Myocyte (in vitro differentiated cells): ENCODE measurements around the gene FAXDC2. TPM values are rescaled to one million over a fixed set of nuclear protein-coding genes. Genes with fewer than 3 reads are reported as not detected.

Source experiments
- DNase-seq: peaks from one replicate; pipeline ENCODE4 v3.0.0-alpha.2; 2012; ENCODE audit warnings: low read depth
- total RNA-seq: library from RNA; depleted of rRNA; stranded (reverse); fragments of >200 nt; gene quantifications from 2 replicates; pipeline ENCODE4 v1.2.3, GENCODE V29; 2014

Gene FAXDC2
- total RNA-seq, 1 donor from 2014 or later = 11.6 TPM

DNA sequence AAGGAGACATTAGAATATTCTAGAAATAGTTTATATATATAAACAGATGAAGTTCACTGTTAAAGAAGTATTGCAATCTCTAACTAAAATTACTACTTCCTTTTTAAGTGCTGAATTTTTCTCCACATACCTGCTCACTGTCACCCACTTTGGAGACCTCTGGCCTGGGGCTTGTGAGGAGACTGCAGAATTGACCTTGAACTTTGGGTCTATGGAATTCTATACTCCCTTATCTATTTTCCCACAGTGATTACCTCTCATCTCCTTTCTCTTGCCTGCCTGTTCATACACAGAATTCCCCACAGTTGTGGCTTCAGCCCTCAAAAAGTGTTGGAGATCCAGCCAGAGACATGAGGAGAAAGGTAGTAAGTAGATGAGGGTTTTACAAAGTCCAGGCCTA lies 49.8 kb downstream of the FAXDC2 start:
- no peak for DNase-seq

DNA sequence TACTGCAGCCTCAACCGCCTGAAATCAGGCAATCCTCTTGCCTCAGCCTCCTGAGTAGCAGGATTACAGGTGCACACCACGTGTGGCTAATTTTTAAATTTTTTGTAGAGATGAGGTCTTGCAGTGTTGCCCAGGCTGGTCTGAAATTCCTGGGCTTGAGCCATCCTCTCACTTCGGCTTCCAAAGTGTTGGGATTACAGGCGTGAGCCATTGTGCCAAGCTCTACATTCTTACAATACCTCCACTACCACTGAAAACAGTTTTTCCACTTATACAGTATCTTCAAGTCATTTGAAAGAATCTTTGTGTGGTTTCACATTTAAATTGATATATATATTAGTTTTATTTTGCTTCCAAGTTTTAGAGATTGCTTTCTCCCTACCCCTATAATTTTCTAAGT lies 52.6 kb downstream of the FAXDC2 start:
- DNase-seq = no peak

DNA sequence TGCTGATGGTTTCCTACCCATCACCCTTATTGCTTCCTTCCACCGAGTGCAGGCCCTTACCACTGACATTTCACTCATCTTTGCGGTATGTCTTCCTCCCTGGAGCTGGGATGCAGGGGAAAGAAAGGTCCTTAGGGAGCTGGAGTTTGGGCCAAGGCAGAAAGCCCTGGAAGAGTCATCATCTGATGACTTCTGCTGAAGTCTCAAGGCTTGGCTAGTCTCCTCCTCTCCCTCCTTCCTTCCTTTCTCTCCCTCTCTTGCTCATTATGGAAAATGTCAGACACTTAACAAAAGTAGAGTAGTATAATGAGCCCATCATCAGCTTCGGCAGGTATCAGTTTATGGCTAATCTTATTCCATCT lies 55.2 kb downstream of the FAXDC2 start:
- no peak for DNase-seq

DNA sequence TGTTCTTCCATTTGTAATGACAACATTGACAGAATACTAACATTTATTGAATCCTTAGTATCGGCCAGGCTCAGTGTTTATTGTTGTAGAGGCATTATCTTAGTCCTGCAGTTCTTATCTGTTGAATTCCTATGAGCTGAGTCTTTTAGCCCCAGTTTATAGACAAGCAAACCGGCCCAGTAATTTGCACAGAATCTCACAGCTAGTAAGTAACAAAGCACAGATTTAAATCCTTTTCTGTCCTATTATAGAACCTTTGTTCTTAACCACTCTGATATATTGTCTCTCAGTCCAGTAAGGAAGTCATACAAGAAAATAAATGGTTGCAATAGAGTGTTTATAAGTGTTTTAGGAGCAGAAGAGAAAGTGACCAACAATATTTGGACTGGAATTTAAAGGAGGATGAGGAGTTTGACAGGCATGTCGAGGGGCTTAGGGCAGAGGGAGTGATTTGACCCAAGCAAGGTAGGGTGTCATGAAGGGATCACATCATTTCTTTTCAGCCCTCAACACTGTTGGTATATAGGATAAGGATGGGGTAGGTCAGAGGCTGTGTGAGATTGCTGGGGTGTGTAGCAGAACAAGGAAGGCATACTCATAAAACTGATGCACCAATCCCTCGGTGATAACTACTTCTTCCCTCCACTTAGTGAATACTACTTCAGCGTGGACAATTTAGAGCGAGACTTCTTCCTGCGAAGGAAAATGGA lies 55.7 kb downstream of the FAXDC2 start:
- no peak for DNase-seq

DNA sequence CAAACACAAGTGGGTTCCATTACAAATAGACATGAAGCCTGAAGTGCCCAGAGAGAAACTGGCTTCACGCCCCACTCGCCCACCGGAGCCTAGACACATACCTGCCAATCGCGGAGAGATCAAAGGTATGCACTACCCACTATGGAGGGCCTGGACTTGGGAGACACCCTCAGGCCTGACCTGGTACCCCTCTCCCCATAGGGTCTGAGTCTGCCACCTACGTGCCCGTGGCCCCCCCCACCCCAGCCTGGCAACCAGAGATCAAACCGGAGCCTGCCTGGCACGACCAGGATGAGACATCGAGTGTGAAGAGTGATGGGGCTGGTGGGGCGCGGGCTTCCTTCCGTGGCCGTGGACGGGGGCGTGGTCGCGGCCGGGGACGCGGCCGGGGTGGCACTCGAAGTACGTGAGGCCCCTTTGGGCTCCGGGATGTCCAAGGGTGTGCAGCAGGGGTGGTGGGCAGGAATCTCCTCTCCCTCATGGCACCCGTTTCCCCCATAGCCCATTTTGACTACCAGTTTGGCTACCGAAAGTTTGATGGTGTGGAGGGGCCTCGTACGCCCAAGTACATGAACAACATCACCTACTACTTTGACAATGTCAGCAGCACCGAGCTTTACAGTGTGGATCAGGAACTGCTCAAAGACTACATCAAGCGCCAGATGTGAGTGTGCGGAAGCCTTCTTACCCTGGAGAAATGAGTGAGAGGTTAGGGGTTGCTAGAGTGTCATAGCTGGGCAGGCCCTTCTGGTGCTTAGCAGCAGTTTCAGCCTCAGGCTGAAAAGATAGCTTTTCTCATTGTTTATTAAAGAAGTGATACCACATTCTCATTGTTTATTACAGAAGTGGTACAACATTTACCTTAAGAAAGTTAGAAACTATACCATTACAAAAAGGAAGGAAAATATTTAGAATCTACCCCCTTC lies 56.5 kb downstream of the FAXDC2 start:
- DNase-seq = no peak

DNA sequence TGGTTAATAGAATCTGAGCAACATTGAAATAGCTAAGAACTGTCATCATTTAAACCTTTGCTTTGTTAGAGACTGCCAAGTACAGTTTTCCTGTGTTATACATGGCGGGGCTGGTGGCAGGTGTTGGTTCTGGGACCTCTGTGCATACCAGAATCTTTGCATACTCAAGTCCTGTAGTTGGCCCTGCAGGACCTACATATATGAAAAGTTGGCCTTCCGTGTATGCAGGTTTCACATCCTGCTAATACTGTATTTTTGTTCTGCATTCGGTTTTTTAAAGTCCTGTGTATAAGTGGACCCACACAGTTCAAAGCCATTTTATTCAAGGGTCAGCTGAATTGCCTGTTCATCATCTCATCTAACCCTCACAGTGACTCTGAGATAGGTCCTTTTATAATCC lies 58.9 kb downstream of the FAXDC2 start:
- no peak for DNase-seq

DNA sequence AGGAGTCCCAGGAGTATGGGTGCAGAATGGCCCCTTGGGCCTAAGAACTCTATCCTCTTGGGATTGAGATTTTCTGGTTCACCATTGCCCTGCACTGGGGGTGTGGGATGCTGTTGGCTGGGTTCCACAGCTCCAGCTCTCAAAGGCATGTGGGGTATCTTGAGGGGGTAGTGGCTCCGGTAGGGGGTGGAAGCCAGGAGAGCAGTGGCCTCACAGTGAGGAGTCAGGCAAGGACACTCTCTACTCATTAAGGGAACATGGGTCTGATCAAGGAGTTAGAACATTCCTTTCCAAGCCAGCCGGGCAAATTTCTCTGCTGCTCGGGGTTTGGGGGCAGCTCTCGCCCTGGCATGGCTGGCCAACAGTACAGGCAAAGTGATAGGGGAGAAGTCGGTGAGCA lies 62.2 kb downstream of the FAXDC2 start:
- peak; percentile 17 for DNase-seq

DNA sequence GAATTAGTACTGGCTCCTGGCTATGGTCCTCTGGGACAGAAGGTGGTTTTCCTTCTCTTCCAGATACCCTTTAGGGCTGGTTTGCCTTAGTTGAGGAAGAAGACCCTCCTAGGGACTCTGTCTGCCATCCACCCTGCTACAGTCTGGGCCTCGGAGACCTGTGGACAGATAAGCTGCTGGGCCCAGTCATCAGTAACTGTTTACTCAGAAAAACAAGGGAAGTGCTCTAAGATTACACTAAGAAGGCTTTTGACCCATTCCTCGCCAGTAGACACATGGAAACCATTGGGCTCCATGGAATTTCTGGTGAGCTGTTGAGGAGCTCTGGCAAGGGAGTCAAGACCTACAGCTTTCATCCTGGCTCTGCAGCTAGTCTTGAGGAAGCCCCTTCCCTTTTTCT lies 64.0 kb downstream of the FAXDC2 start:
- no peak for DNase-seq

DNA sequence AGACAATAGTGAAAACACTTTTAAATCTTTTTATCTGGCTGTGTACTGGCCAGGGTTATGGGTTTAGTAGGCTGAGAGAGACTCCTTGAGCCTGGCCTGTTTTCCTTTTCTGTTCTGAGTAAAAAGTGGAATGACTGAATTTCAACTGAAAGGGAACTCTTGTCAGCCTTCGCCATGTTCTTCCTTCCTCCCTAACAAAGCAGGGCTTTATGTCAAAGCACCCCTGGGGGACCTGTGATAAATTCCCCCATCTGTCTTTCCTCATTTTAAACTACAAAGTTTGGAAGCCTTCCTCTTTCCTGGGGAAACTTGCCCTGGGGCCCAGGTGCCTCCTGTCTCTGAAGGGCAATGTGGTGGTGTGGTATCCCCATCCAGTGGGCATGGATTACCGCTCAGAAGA lies 65.5 kb downstream of the FAXDC2 start:
- no peak for DNase-seq

DNA sequence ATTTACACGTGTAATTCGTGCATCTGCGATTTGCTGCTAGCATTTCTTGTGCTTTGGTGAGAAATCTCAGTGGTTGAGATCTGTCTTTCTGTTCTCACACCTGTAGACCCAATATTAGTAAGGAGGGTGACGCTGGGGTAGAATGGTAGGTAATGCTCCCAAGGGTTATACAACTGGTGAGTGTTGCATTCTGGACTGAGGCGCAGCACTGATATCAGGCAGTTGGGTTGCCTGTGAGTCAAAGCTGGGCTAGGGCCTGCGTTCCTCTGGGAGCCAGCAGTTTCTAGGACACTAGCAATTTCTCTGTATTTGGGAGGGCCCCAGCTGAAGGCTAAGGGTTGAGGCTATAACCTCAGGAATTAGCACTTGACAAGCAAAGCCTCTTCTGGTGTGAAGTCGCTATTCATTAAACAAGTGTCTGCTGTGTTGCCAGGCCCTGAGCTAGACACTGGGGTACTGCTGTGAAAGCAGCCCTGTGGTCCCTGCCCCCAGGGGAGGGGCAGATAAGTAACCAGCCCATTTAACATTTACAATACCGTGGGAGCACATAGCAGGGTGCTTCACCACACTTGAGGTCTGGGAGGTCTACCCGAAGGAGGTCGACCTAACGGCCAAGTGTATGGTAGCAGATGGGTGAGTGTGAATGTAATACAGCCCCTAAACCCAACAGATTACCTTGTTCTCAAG lies 66.5 kb downstream of the FAXDC2 start:
- peak; percentile 15 for DNase-seq

DNA sequence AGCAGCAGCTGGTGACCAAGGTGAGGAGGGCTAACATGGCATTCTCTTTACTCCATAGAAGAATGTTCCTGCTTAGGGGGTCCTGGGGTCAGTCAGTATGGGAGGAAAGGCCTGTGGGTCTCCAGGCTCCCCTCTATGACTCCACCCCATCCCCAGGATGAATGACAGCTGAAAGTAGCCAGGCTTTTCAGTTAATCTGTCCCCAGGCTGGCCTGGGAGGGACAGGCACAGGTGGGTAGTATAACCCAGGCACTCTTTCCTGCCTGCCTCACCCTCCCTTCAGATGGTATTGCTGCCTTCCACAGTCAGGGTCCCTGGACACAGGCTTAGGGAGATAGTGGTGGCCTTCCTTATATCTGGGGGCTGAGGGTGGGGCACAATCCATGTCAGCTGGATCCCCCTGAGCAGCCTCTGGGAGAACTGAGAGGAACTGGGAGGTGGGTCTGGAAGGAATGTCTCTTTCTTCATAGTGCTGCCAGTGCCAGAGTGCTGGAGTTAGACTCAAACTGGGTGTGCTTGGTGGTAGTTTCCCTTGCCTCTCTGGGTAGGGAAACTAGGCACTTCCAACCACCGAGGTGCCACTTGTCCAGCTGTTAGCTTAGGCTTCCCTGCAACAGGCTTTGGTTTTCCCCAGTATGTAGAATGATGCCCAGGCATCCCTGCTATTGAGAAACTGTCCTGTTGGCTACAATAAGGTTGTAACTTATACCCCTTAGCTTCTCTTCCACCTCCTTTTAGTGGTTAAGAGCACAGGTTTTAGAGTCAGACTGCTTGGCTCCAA lies 67.4 kb downstream of the FAXDC2 start:
- peak; percentile 68 for DNase-seq

DNA sequence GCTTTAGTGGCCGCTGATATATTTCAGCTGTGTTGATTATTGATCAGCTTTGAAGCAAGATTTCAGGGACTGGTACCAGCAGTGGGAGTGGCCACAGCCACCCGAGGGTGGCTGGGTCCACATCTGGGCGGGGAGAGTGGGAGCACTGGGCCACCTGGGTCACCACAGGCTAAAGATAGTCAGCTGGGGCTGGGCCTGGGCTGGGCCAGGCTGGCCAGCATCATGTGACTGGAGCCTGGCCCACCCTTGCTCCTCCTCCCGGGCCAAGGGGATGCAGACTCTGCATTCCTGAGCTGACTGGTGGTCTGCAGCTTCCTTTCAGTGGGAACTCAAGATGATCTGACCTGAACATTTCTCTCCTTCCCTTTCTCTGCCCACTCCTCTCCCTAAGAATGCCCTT lies 68.1 kb downstream of the FAXDC2 start:
- peak; percentile 43 for DNase-seq

DNA sequence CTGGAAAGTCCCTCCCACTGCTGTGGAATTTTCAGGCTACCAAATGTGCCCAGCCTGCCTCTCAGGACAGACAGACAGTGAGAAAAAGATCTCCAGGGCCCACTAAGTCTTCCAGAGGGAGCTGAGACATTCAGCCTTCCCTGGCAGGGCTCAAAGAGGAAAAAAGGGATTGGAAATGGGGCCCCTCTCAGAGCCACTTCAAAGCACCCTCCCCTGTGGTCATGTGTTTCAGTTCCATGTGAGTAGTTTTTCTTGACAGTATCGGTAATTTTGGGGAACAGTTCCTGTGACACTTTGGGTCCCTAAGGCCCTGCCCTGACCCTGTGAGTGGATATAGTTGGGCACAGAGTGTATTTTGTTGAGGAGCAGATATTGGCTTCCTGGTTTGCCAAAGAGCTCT lies 70.3 kb downstream of the FAXDC2 start:
- DNase-seq = no peak

DNA sequence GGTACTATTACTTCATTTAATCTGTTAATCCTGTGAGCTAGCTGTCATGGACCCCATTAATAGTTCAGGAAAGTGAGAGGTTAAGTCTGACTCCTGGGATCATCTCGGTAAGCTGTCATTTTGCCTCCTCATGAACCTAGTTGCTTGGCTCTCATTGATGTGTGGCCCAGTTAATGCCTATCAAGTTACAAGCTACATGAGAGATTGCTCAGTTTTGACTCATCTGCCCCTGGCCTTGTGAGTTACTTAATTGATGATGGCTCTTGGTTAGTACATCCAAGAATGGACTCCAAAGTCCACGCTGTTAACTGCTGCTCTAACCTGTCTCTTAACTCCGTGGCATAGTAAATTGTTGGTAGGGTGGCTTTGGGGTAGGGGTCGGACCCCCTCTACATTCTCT lies 71.3 kb downstream of the FAXDC2 start:
- DNase-seq = peak; percentile 79

DNA sequence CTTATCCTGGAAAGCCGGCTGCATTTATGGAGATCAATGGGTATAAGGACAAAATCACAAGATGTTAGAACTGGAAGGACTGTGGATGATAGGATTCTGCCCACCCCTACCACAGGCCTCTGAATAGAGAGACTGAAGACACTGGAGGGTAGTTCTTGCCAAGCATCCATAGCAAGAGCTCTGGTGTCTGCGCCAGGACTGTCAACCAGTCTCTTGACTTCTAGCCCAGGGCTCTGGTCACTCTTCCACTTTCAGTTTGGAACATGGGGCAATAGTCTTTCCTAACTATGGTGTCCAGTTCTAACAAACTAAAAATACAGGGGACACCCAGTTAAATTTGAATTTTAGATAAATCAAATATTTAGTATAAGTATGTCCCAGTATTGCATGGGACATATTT lies 71.9 kb downstream of the FAXDC2 start:
- DNase-seq = no peak

DNA sequence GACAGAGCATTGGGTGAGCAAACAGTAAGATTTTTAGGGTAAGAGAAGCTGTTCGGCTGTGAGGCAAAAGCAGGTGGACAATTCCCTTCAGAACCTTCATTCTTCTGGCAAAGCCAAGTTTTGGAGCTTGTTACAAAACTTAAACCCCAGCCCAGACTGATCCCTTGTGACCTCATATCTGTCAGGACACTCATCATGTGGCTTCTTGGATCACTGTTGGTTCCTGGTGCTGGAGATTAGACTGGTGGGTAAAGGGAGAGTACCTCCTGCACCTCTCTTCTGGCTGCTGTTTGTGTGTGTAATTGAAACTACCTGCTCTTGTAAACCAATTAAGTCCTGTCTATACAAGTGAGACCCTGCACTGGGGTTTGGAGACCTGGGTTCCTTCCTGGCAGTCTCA lies 74.2 kb downstream of the FAXDC2 start:
- no peak for DNase-seq

DNA sequence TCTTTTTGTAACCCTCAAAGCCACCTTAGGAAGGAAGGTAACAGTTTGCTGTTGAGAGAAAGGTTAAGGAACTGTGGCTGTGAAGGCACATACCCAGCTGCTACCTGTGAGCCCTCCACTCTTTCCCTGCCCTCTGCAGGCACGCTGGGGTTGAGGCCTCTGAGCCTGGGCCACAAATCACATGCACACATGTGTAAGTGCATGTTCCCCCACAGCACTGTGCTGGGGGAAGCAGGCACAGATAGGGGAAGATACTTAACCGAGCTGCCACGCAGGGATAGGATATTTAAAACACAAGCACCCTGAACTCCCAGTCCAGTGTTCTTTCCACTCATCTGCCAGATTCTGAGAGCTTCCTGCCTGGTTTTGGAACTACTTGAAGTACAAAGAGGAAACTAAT lies 77.1 kb downstream of the FAXDC2 start:
- no peak for DNase-seq

DNA sequence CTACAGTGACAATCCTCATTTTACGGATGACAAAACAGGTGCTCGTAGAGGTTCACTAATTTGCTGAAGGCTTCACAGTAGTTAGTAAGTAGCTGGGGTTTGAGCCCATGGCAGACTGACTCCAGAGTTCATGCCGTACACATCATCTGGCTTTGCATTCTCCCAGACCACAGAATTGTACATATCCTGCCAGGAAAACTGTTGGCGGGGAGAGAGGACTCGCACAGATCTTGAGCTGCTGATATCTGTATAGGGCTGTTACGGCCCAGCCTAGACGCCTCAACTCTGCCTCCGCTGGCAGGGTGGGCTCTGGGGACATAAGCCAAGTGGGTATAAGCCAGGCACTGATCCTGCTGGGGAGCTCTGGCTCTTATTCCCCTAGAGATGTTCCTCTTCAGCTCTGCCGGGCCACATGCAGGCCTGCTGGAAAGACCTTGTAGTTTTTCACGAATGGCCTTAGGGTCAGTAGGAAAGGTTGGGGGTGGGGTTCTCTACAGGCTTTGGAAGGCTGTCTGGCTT lies 79.0 kb downstream of the FAXDC2 start:
- peak; percentile 52 for DNase-seq

DNA sequence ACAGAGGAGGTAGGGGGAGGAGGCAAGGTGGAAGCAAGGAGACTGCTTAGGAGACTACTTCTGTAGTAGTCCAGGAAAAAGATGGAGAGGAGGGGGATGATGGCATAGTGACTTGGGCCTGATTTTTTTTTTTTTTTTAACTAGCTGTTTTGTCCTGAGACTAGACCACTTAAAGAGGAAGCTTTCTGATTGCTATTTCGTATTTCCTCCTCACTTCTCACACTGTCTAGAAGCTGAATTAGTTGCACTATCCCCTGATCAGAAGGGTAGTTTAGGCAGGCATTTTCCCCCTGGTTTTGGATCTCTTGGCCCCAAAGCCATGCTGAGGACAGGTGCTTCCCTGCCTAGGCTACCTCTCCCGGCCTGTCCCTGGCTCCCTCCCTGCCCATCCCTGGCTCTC lies 80.3 kb downstream of the FAXDC2 start:
- DNase-seq = no peak
